ENCODE measurements around the gene EP400.

EP400 gene

GRCh38 chr12:131911851-131912477, 37.8 kb upstream of the EP400 start:
- no peak for DNase-seq

GRCh38 chr12:131912518-131913274, 37.0 kb upstream of the EP400 start:
- no peak for DNase-seq

- DNase-seq, result no peak
Measured at GRCh38 chr12:131913666-131914065, 36.1 kb upstream of the EP400 start.

- DNase-seq, result no peak
Measured at GRCh38 chr12:131914179-131914702, 35.5 kb upstream of the EP400 start.

GRCh38 chr12:131915000-131915689, 34.6 kb upstream of the EP400 start:
- no peak for DNase-seq

- no peak for DNase-seq
Measured at GRCh38 chr12:131915823-131916222, 33.9 kb upstream of the EP400 start.

- DNase-seq, result no peak
Measured at GRCh38 chr12:131916306-131917138, 33.2 kb upstream of the EP400 start.

- DNase-seq, result no peak
Measured at GRCh38 chr12:131917139-131917710, 32.5 kb upstream of the EP400 start.

GRCh38 chr12:131917711-131918306, 31.9 kb upstream of the EP400 start:
- no peak for DNase-seq

- DNase-seq, result no peak
Measured at GRCh38 chr12:131918311-131919050, 31.3 kb upstream of the EP400 start.

GRCh38 chr12:131919051-131919347, 30.7 kb upstream of the EP400 start:
- DNase-seq, result no peak

GRCh38 chr12:131919366-131920156, 30.2 kb upstream of the EP400 start:
- DNase-seq, result no peak

- no peak for DNase-seq
Measured at GRCh38 chr12:131920157-131920508, 29.6 kb upstream of the EP400 start.

GRCh38 chr12:131920902-131921840, 28.6 kb upstream of the EP400 start:
- DNase-seq, result no peak

- no peak for DNase-seq
Measured at GRCh38 chr12:131921866-131922769, 27.6 kb upstream of the EP400 start.

- no peak for DNase-seq
Measured at GRCh38 chr12:131922772-131923171, 27.0 kb upstream of the EP400 start.

- DNase-seq, result no peak
Measured at GRCh38 chr12:131923260-131923659, 26.5 kb upstream of the EP400 start.
